ENCODE results near the gene ITSN1. TPM values are rescaled to one million over a fixed set of nuclear protein-coding genes. Genes with fewer than 3 reads are reported as not detected.
"Not testable (repeated sequence)": the region's sequence is repeated elsewhere in the genome, so short reads cannot be mapped to it uniquely, and the experiment has no call there.

ITSN1 gene
- polyA plus RNA-seq (ENCODE audit: insufficient read length in 3 of 3), result 10 to 100 TPM; 41.7 to 57.8 (median 52.6) TPM
- long read RNA-seq, donor 1, result 0 reads
- long read RNA-seq, donor 2, partial matches to known transcripts, result 5 of 5 reads
- long read RNA-seq, donor 2, other reads (novel, unspliced or antisense), result 0 of 5 reads
- long read RNA-seq, donor 3, partial matches to known transcripts, result 961 of 995 reads
- long read RNA-seq, donor 3, other reads (novel, unspliced or antisense), result 33 of 995 reads
- long read RNA-seq, donor 4, partial matches to known transcripts, result 0 of 1 reads
- long read RNA-seq, donor 4, other reads (novel, unspliced or antisense), result 0 of 1 reads
- long read RNA-seq, donor 5, partial matches to known transcripts, result 270 of 721 reads
- long read RNA-seq, donor 5, other reads (novel, unspliced or antisense), result 450 of 721 reads
- long read RNA-seq, donor 6, full-length matches to known transcripts, result 4 of 11 reads
- long read RNA-seq, donor 6, partial matches to known transcripts, result 7 of 11 reads
- long read RNA-seq, donor 6, other reads (novel, unspliced or antisense), result 0 of 11 reads
- long read RNA-seq, donor 7, partial matches to known transcripts, result 0 of 3 reads
- long read RNA-seq, donor 7, other reads (novel, unspliced or antisense), result 0 of 3 reads
- long read RNA-seq, donor 8, partial matches to known transcripts, result 0 of 2 reads
- long read RNA-seq, donor 8, other reads (novel, unspliced or antisense), result 0 of 2 reads
- long read RNA-seq, donor 9, result 0 reads
- long read RNA-seq, donor 10, full-length matches to known transcripts, result 4 of 1,011 reads
- long read RNA-seq, donor 10, partial matches to known transcripts, result 454 of 1,011 reads
- long read RNA-seq, donor 10, other reads (novel, unspliced or antisense), result 553 of 1,011 reads
- long read RNA-seq, donor 11, partial matches to known transcripts, result 0 of 3 reads
- long read RNA-seq, donor 11, other reads (novel, unspliced or antisense), result 0 of 3 reads
- long read RNA-seq, donor 12, full-length matches to known transcripts, result 1 of 1,153 reads
- long read RNA-seq, donor 12, partial matches to known transcripts, result 418 of 1,153 reads
- long read RNA-seq, donor 12, other reads (novel, unspliced or antisense), result 734 of 1,153 reads
- long read RNA-seq, donor 13, partial matches to known transcripts, result 13 of 15 reads
- long read RNA-seq, donor 13, other reads (novel, unspliced or antisense), result 0 of 15 reads
- long read RNA-seq, donor 14, partial matches to known transcripts, result 838 of 1,511 reads
- long read RNA-seq, donor 14, other reads (novel, unspliced or antisense), result 672 of 1,511 reads
- long read RNA-seq, donor 15, full-length matches to known transcripts, result 1 of 6 reads
- long read RNA-seq, donor 15, partial matches to known transcripts, result 5 of 6 reads
- long read RNA-seq, donor 15, other reads (novel, unspliced or antisense), result 0 of 6 reads
- long read RNA-seq, donor 16, full-length matches to known transcripts, result 2 of 2 reads
- long read RNA-seq, donor 16, partial matches to known transcripts, result 0 of 2 reads
- long read RNA-seq, donor 16, other reads (novel, unspliced or antisense), result 0 of 2 reads

DNA sequence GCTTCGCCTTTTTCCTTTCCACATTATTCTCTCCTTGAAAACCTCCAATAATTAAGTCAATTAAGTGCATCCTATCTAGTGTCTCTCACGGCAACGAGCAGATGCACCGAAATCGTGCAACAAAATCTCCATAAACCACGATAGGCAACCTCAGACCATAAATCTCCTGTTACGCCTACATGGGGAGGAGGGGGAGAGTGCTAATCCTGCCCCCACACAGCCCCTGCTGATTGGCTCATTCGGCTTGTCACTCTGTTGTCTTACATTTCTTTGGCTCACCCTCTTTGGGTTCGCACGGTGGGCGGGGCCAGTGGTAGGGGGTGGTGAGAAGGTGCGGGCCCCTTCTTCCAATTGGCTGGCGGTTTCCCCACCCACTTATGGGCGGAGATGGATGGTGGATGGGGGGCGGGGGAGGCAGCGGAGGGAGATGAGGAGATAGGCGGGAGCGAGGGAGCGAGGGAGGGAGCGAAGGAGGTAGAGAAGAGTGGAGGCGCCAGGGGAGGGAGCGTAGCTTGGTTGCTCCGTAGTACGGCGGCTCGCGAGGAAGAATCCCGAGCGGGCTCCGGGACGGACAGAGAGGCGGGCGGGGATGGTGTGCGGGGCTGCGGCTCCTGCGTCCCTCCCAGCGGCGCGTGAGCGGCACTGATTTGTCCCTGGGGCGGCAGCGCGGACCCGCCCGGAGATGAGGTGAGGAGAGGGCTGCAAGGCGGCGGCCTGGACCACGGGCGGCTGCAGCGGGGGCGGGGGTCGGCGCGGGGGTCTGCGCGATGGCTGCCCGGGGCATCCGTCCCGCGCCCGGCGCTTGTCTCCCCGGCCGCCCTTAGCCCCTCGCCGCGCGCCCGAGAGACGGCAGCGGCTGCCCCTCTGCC, at the start of gene ITSN1:
Gene ITSN1, plus strand, starts transcription at position 475 of the 869 bp plus-strand sequence. CDS start 76,328 bp downstream, outside the sequence.
- DNase-seq, result peak; percentile 100

DNA sequence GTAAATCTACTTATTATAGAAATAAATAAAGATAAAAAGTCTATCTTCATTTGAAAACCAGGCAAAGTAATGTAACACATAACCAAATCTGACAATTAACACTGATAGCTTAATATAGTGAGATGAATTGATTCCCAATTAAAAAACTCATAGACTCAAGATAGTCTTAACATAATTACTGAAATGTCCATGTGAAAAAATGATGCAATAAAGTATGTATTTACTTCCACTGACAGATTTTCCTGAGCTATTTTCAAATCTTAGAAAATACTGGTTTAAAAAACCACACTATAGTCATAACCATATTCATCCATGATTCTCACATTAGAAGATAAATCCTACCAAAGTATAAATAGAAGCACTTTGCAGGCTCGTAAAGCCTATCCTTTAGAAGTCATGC, 44.2 kb upstream of the ITSN1 start:
- no peak for DNase-seq

DNA sequence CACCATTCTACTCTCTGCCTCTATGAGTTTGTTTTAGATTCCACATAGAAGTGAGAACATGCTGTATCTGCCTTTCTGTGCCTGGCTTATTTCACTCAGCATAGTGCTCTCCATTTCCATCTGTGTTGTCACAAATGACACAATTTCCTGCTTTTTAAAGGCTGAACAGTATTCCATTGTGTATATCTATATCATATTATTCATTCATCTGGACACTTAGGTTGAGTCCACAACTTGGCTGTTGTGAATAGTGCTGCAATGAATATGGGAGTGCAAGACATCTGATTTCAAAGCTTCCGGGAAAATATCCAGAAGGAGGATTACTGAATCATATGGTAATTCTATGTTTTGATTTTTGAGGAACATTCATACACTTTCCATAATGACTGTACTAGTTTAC, 33.7 kb upstream of the ITSN1 start:
- DNase-seq, result no peak

DNA sequence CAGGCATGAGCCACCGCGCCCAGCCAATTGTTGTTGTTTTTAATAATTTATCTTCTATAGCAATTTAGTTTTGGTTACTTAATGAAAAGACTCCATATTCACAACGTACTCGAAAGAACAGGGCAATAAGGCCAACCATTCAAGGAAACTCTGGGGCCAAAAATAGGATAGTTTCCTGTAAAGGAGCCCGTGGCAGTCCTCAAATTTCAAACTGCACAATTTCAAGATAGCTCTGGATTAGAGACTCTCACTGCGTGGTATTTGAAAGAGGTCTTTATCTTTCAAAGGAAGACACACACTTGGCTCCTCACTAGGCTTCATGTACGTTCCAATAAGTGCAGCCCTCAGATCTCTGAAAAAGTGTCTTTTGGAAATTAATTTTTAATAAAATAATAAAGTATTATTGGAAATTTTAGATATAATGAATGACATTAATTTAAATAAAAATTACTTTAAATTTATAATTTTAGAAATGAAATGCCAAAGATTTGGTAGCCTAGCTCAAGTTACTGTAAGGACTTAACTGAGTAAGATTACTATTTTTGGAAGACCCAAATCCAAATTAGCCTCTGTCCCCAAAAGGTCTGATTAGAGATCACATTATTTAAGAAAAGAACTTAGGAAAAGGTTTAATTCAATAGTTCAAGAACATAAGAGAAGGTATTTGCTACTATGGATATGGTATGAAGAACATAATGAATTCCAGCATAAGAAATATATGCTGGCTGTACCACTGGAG, 31.1 kb upstream of the ITSN1 start:
- DNase-seq, result no peak

DNA sequence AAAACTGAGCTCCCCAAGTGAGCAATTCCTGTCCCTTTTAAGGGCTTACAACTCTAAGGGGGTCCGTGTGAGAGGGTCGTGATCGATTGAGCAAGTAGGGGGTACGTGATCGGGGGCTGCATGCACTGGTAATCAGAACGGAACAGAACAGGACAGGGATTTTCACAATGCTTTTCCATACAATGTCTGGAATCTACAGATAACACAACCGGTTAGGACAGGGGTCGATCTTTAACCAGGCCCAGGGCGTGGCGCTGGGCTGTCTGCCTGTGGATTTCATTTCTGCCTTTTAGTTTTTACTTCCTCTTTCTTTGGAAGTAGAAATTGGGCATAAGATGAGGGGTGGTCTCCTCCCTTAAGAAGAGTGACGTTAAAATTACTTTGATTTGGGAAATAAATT, 24.7 kb upstream of the ITSN1 start:
- not testable (repeated sequence) for DNase-seq

DNA sequence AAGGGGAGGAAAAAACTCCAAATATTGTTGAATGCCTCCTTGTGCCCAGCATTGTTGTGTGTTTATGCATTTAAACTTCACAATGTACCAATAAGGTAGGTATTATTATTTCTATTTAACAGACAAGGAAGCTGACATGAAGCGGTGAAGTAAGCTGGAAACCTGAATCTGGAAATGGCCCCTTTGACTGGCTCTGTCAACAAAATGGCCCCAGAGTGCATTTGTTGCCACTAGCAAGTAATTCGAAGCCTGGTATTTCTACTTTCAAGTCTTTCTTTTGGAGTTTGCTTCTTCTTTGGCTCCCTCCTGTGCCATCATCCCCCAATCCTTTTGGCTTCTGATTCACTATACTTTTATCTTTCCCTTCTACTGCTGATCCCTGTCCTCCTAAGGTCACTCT, 23.9 kb upstream of the ITSN1 start:
- DNase-seq, result no peak

DNA sequence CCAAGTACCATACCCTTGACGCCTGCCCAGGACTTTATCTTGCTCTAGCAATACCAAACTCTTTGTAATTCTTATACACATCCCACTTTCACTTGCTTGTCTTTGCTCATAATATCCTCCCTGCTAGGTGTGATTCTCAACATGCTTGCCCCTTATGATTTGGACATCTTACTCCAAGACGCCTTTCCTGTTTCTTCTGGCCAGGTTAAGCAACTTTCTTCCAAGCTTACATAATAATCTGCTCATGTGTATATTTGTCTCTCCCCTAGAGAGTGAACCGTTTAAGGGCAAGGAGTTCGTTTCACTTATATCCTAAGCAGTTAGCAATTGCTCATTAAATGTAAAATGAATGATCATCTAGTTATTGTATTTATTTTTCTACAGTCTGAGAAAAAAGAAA, 22.6 kb upstream of the ITSN1 start:
- no peak for DNase-seq

DNA sequence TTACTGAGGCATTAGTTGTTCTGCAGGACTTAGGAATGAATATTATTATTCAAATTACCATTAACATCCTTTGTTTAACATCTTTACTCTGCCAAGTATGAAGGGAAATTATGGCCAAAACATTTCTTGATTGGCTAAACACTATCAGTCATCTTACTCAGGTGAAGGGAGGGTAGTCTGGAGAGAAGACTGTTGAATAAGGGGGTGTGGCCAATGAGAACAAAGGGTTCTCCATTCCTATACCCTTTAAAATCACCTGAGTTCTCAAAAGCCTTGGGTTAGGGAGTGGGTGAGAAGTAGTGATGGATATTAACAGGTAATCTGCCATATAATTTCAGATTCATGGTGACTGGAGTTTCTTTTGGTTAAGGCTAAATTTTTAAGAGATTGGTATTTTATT, 20.0 kb upstream of the ITSN1 start:
- no peak for DNase-seq

DNA sequence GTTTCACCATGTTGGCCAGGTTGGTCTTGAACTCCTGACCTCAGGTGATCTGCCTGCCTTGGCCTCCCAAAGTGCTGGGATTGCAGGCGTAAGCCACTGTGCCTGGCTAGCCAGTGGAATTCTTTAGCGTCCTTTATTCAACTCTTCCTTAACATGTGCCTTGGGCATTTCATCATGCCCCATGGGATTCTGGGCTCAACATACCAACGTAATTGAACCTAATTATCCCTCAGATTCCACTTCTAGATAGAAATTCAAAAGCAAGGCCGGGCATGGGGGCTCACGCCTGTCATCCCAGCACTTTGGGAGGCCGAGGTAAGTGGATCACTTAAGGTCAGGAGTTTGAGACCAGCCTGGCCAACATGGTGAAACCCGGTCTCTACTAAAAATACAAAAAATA, 16.1 kb upstream of the ITSN1 start:
- not testable (repeated sequence) for DNase-seq

DNA sequence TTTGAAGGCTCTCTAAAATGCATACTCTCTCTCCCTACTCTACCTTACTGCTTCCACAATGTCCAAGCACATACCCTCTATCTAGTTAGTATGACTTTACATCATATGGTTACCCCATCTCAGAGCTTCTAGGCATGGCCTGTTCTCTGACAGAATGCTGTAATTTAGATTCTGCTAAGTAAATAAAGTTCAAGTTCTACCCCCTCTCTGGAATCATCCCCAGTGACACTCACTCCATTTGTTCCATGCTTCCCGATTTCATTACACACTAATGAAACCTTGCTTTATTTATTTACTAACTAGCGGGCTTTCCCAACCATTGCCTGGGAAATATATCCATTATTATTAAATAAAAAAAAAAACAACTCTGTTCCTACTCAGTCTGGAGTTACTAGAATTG, 8.0 kb upstream of the ITSN1 start:
- DNase-seq, result no peak

DNA sequence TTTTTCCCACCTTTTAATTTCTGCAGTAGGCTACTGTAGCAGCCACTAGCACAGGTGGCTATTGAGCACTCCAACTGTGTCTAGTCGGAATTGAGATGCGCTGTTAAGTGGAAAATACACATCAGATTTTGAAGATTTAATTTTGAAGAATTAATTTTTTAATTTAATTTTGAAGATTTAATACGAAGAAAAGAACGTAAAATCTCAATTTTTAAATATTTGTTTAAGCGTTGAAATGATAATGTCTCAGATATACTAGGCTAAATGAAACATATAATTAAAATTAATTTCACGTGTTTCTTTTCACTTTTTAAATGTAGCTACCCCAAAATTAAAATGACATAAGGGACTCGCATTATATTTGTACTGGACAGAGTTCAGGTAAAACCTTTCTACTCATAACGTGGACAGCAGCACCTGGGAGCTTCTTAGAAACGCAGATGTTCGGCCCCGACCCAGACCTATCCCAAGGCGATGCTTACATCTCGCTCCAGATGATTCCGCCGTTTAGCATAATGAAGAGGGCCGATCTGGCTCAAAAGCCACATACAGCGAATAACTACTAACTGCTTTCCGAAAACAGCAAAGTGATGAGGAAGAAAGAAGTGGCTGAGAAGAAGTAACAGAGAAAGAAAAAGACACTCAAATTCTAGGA, 1.5 kb upstream of the ITSN1 start:
- no peak for DNase-seq

DNA sequence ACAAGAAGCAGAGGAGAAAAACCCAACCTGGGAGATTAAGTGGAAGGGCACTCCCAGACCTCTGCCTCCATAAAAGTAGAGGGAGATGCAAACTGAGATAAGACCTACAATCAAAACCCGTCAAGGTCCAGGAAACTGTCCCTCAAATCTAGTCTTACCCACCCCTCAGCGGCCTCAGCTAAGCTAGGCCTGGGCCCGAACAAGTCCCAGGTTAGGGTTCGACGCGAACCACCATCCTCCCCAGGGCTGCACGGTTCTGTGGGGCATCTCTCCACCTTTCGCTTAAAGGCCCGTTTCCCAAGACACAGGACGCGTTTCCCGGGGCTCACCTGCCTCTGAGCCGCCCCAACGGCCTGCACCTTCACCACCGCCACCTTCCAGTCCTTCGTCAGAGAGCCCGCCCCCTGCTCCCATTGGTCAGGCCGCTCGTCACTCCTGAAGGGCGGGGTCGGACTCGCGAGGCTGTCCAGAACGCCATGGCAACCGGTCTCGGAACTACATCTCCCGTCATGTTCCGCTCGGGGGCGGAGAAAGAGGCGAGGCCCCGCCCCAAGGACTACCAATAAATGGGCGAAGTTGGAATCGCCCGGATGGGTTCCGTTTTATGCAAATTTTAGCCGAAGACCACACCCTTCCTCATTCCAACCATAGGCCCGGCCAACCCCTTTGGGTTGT, 812 bp upstream of the ITSN1 start, which contains the start of gene CRYZL1:
Gene CRYZL1, minus strand, starts transcription at position 390 of the 675 bp plus-strand sequence. CDS start 10,190 bp downstream, outside the sequence.
- peak; percentile 100 for DNase-seq

DNA sequence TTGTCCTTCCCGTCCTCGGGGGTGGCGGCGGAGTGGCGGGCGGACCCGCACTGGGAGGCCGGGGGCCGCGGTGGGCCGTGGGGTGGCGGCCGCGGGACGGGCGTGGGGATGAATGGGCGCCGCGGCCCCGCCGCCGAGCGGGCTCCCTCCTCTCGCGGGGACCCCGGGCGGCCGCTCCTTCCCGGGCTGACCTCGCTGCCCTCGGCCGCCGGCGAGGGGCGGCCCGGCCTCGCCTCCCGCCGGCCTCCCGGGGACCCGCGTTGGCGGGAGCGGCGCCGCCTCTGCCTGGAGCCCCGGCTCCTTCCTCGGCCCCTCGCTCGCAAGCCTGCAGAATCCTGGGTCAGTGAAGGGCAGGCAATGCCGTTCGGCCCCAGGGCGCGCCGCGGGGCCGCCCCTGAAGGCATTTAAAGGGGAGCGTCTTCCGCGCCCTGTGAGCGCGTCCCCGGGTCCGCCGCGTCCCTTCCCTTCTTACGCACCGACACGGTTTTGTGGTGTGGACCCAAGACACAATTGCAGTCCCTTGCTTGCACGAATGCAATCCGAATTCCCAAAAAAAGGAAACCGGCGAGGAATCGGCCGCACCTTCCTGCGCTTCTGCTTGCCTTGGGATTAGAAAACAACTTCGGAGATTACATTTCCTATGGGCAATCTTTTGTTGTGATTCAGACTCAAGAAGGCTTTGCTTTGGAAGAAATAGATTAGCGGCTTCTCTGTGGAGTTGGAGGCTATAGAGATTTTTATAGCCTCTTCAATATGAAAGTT, 776 bp downstream of the ITSN1 start:
- no peak for DNase-seq

DNA sequence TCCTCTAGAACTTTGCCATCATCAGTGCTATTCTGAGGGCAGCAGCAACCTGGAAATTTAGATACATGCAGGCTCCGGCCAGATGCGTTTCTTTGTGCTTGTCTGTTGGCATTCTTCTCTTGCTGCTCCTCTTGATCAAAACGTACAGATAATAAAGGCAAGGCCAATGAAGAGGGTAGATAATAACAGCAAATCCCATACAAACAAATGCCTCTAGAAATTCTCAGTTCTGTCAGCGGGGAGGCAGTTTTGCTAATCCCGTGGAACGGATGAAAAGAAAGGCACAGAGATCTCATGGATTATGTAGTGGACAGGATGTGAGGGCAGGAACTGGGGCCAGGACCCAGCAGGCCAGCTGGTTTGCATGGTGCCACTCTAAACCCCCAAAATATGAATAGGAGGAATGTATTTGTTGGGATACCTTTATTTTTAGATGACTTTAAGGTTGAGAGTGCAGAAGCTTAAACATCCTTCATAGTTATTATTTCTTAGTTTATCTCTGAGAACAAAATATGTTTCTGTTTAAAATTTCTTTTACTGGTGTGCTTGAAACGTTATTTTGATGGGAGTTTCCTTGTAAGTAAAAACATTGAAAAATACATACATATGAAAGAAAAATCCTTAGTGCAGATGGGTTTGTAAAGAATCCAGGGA, 1.5 kb downstream of the ITSN1 start:
- no peak for DNase-seq

DNA sequence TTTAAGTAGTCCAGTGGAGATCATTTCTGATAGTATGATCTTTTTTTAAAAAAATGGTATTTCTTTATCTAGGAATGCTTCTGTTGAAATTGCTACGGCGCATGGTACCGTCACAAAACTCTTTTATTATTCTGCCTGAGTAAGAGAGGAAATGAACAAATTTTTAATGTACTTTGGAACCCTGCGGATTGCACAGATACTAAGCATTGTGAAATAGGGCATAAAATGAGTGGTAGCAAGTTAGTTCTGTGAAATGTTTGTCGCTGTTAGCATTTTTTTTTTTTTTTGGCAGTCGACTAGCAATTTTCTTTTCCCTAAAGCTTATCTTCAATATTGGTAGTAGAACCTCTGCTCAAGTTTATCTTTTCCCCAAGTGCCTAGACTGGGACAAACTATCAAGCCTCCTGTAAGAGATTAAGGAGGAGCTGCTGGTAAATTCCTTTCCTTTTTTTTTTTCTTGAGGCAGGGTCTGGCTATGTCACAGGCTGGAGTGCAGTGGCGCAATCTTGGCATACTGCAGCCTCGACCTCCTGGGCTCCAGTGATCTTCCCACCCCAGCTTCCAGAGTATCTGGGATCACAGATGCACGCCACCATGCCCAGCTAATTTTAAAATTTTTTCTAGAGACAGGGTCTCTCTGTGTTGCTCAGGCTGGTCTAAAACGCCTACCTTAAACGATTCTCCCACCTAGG, 2.2 kb downstream of the ITSN1 start:
- no peak for DNase-seq

DNA sequence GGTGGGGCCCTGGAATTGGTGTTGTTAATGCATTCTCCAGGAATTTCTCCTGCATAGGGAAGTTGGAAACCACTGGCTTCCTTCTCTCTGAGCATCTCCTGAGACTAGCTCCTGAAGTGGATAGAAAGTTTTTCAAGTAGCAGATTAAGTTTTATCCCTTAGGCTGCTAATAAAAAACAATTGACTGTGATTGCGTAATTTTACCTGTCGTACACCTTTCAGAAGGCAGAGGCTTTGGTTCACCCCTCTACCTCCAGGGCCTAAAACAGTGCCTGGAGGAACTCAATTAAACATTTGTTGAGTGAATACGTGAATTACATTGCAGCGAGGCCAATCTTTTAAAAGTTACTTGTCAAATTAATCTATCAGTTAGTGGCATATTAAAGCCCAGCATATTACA, 3.4 kb downstream of the ITSN1 start:
- DNase-seq, result no peak
